ENCODE measurements around the gene PROSER3. TPM values are rescaled to one million over a fixed set of nuclear protein-coding genes. Genes with fewer than 3 reads are reported as not detected.

The PROSER3 gene
- total and polyA plus RNA-seq, 9 of the 15 experiments (the other 6 are each of a cell fraction or from before 2014, with no cell fraction given) = 1.0 to 39.5 (median 5.1) TPM

DNA sequence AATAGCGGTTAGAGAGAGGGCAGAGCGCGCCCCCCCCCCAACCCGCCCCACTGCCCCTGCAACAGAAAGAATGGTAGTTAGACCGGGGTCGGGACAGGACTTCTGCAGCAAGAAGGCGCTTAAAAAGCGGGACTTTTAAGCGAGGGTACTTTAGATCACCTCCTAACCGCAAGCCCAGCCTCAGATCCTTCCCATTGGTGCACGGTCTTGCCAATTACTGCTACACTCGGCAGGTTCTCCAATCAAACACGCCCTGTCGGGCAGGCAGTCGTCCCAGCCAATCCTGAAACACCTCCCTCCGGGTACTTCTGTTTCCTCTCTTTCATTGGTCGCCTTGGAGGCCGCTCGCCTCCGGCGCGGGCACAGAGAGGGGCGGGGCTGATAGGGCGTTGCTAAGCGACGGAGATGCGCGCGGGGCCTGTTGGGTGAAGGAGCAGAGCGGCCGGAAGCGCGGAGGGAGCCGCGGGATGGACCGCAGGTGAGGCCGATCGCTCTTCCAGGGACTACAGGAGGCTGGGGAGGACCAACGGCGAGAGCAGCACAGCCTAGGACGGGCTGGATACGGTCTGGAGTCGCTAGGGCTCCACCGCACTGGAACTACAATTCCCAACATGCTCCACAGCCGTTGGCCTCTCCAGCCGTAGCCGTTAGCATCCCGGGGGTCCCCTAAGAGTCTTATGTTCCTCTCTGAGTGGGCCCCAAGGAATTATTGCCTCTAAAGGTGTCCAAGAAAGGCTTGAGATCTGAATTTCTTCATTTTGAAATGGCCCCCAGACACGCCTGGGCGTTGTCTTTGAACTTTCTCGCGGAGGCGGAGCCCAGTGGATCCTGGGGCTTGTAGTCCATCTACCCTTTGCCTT is at the start of gene PROSER3 (continued):
- TF ChIP-seq, protein P1, sequence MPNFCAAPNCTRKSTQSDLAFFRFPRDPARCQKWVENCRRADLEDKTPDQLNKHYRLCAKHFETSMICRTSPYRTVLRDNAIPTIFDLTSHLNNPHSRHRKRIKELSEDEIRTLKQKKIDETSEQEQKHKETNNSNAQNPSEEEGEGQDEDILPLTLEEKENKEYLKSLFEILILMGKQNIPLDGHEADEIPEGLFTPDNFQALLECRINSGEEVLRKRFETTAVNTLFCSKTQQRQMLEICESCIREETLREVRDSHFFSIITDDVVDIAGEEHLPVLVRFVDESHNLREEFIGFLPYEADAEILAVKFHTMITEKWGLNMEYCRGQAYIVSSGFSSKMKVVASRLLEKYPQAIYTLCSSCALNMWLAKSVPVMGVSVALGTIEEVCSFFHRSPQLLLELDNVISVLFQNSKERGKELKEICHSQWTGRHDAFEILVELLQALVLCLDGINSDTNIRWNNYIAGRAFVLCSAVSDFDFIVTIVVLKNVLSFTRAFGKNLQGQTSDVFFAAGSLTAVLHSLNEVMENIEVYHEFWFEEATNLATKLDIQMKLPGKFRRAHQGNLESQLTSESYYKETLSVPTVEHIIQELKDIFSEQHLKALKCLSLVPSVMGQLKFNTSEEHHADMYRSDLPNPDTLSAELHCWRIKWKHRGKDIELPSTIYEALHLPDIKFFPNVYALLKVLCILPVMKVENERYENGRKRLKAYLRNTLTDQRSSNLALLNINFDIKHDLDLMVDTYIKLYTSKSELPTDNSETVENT (CRISPR knock-in tag; IDR thresholded peaks at IDR 0.05) = peak; percentile 79
- TF ChIP-seq BMI1 (IDR thresholded peaks at IDR 0.05; ENCODE audit: low read length) (peak; percentile 79; the same call in 1 of the 2 replicates), ATF1 (CRISPR knock-in tag; IDR thresholded peaks at IDR 0.05) (no peak), ATF1 (tag; IDR thresholded peaks at IDR 0.05) (peak; percentile 87), FOXM1 (IDR thresholded peaks at IDR 0.05; ENCODE audit: low read depth) (peak; percentile 53), FOXM1 (CRISPR knock-in tag; IDR thresholded peaks at IDR 0.05; ENCODE audit: low read depth) (no peak), MAFF (IDR thresholded peaks at IDR 0.05; ENCODE audit: low read length) (0 out of 2 replicates have a peak, but pooled peaks have one; percentile 6), CTBP1 (IDR thresholded peaks at IDR 0.05; ENCODE audit: borderline replicate concordance) (peak; percentile 80; the same call in 1 of the 2 replicates), SMAD4 (CRISPR knock-in tag; conservative IDR thresholded peaks at IDR 0.05) (peak; percentile 52; the same call in 1 of the 2 replicates), MBD2 (IDR thresholded peaks at IDR 0.05; ENCODE audit: borderline replicate concordance, low read depth) (peak; percentile 99), PCBP1 (IDR thresholded peaks at IDR 0.05; ENCODE audit: low read depth, low read length, poor library complexity, severe bottlenecking) (peak; percentile 33), ZNF212 (CRISPR knock-in tag; IDR thresholded peaks at IDR 0.05) (peak; percentile 54; the same call in 1 of the 2 replicates), ATF7 (IDR thresholded peaks at IDR 0.05) (peak; percentile 64), PHF8 (IDR thresholded peaks at IDR 0.05; ENCODE audit: borderline replicate concordance, low read length) (peak; percentile 89), HNRNPLL (IDR thresholded peaks at IDR 0.05; ENCODE audit: low read depth, low read length, poor library complexity, severe bottlenecking) (no peak)
- TF ChIP-seq, protein P2, sequence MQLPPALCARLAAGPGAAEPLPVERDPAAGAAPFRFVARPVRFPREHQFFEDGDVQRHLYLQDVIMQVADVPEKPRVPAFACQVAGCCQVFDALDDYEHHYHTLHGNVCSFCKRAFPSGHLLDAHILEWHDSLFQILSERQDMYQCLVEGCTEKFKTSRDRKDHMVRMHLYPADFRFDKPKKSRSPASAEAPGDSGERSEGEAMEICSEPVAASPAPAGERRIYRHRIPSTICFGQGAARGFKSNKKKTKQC (CRISPR knock-in tag; IDR thresholded peaks at IDR 0.05) = 0 out of 2 replicates have a peak, but pooled peaks have one; percentile 73
- TF ChIP-seq, protein P3, sequence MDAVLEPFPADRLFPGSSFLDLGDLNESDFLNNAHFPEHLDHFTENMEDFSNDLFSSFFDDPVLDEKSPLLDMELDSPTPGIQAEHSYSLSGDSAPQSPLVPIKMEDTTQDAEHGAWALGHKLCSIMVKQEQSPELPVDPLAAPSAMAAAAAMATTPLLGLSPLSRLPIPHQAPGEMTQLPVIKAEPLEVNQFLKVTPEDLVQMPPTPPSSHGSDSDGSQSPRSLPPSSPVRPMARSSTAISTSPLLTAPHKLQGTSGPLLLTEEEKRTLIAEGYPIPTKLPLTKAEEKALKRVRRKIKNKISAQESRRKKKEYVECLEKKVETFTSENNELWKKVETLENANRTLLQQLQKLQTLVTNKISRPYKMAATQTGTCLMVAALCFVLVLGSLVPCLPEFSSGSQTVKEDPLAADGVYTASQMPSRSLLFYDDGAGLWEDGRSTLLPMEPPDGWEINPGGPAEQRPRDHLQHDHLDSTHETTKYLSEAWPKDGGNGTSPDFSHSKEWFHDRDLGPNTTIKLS (IDR thresholded peaks at IDR 0.05; ENCODE audit: borderline replicate concordance, low read depth) = peak; percentile 85; the same call in 1 of the 2 replicates
- TF ChIP-seq, protein P4, sequence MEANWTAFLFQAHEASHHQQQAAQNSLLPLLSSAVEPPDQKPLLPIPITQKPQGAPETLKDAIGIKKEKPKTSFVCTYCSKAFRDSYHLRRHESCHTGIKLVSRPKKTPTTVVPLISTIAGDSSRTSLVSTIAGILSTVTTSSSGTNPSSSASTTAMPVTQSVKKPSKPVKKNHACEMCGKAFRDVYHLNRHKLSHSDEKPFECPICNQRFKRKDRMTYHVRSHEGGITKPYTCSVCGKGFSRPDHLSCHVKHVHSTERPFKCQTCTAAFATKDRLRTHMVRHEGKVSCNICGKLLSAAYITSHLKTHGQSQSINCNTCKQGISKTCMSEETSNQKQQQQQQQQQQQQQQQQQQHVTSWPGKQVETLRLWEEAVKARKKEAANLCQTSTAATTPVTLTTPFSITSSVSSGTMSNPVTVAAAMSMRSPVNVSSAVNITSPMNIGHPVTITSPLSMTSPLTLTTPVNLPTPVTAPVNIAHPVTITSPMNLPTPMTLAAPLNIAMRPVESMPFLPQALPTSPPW (CRISPR knock-in tag; IDR thresholded peaks at IDR 0.05) = peak; percentile 91
- TF ChIP-seq, protein P5, sequence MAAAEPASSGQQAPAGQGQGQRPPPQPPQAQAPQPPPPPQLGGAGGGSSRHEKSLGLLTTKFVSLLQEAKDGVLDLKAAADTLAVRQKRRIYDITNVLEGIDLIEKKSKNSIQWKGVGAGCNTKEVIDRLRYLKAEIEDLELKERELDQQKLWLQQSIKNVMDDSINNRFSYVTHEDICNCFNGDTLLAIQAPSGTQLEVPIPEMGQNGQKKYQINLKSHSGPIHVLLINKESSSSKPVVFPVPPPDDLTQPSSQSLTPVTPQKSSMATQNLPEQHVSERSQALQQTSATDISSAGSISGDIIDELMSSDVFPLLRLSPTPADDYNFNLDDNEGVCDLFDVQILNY (CRISPR knock-in tag; IDR thresholded peaks at IDR 0.05) = no peak

Data from K562 (cell line).